ENCODE measurements around the gene FBXL13. TPM values are rescaled to one million over a fixed set of nuclear protein-coding genes. Genes with fewer than 3 reads are reported as not detected.
"Not testable (repeated sequence)": the region's sequence is repeated elsewhere in the genome, so short reads cannot be mapped to it uniquely, and the experiment has no call there.

Gene FBXL13
- polyA plus RNA-seq, 1 donor from 2014 or later, result 0.57 TPM

DNA sequence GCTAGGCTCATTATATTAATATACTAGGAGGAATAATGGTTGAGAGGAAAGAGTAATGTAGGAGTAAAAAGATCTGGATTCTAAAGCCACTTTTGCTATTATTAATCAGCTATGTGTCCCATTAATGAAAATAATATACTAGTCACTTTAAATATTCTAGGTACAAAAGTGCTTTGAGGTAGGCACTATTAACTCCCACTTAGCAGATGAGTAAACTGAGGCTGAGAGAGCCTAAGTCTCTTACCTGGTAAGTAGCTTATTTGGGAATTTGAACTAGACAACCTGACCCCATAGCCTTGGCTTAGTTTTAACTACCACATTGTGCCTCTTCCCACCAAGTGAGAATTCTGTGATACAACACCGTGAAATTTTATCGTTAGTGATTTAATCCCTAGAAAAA, 6.3 kb upstream of the FBXL13 start:
- H3F3A ChIP-seq (ENCODE audit: insufficient read depth, low read length, poor library complexity, severe bottlenecking), result no peaks in the 10 kb centered on the region
- H3K4me2 ChIP-seq (ENCODE audit: low read length), result no peak overlapping the region
- H3K36me3 ChIP-seq (ENCODE audit: insufficient read depth, low read length), result peaks cover 6% of the 10 kb centered on the region
- no peak overlapping the region for H3K9ac ChIP-seq (ENCODE audit: low read length)
- H4K20me1 ChIP-seq (ENCODE audit: insufficient read depth), result no peaks in the 10 kb centered on the region
- no peak overlapping the region for H3K4me3 ChIP-seq (ENCODE audit: low read length)
- H3K9me3 ChIP-seq (ENCODE audit: low read length), result no peaks in the 10 kb centered on the region
- H3K27me3 ChIP-seq (ENCODE audit: insufficient read depth, low read depth, low read length), result no peaks in the 10 kb centered on the region
- no peak overlapping the region for H3K27ac ChIP-seq (ENCODE audit: low read length)
- H3K9me2 ChIP-seq (ENCODE audit: insufficient read depth, low read length), result no peaks in the 10 kb centered on the region
- TF ChIP-seq RAD21 (conservative IDR thresholded peaks at IDR 0.05), result no peak
- TF ChIP-seq TAF1 (IDR thresholded peaks at IDR 0.05; ENCODE audit: low read depth), result no peak
- TF ChIP-seq EZH2 (IDR thresholded peaks at IDR 0.05; ENCODE audit: borderline replicate concordance, insufficient read depth, low read length, poor library complexity, severe bottlenecking), result no peak
- TF ChIP-seq MXI1 (conservative IDR thresholded peaks at IDR 0.05; ENCODE audit: poor library complexity, severe bottlenecking), result no peak
- peaks cover 17% of the 10 kb centered on the region for H3K79me2 ChIP-seq (replicated peaks; ENCODE audit: insufficient read depth, low read length)
- no peak overlapping the region for H2AFZ ChIP-seq (ENCODE audit: low read depth, low read length)

DNA sequence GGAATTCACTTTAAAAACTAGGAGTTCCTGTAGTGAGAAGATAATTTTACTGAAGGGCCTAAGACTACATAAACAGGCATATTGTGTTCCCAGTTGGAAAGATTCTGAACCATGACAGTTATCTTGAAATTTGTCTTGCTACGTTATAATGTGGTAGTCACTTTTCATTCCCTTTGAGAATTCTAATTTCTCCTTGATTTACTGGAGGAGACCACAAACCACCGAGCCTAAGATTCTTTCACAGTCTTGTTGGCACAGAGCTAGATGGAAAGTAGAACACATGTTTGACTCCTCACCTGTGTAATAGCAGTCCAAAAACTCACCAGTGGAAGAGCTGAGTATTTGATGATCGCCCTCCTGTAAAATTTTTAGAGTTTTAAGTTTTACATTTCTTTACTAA, 5.2 kb upstream of the FBXL13 start:
- peaks cover 17% of the 10 kb centered on the region for H3K79me2 ChIP-seq (replicated peaks; ENCODE audit: insufficient read depth, low read length)
- H3K36me3 ChIP-seq (ENCODE audit: insufficient read depth, low read length), result peaks cover 6% of the 10 kb centered on the region
- no peaks in the 10 kb centered on the region for H3K9me3 ChIP-seq (ENCODE audit: low read length)
- no peak overlapping the region for H3K4me3 ChIP-seq (ENCODE audit: low read length)
- H2AFZ ChIP-seq (ENCODE audit: low read depth, low read length), result no peak overlapping the region
- no peak overlapping the region for H3K27ac ChIP-seq (ENCODE audit: low read length)
- H3F3A ChIP-seq (ENCODE audit: insufficient read depth, low read length, poor library complexity, severe bottlenecking), result no peaks in the 10 kb centered on the region
- H3K27me3 ChIP-seq (ENCODE audit: insufficient read depth, low read depth, low read length), result no peaks in the 10 kb centered on the region
- no peaks in the 10 kb centered on the region for H4K20me1 ChIP-seq (ENCODE audit: insufficient read depth)
- H3K4me2 ChIP-seq (ENCODE audit: low read length), result no peak overlapping the region
- H3K9me2 ChIP-seq (ENCODE audit: insufficient read depth, low read length), result no peaks in the 10 kb centered on the region
- no peak for TF ChIP-seq TAF1 (IDR thresholded peaks at IDR 0.05; ENCODE audit: low read depth)
- no peak for TF ChIP-seq MXI1 (conservative IDR thresholded peaks at IDR 0.05; ENCODE audit: poor library complexity, severe bottlenecking)
- no peak for TF ChIP-seq EZH2 (IDR thresholded peaks at IDR 0.05; ENCODE audit: borderline replicate concordance, insufficient read depth, low read length, poor library complexity, severe bottlenecking)
- no peak for TF ChIP-seq POLR2AphosphoS5 (IDR thresholded peaks at IDR 0.05)
- no peak for TF ChIP-seq SMC3 (conservative IDR thresholded peaks at IDR 0.05; ENCODE audit: poor library complexity)
- no peak overlapping the region for H3K9ac ChIP-seq (ENCODE audit: low read length)

DNA sequence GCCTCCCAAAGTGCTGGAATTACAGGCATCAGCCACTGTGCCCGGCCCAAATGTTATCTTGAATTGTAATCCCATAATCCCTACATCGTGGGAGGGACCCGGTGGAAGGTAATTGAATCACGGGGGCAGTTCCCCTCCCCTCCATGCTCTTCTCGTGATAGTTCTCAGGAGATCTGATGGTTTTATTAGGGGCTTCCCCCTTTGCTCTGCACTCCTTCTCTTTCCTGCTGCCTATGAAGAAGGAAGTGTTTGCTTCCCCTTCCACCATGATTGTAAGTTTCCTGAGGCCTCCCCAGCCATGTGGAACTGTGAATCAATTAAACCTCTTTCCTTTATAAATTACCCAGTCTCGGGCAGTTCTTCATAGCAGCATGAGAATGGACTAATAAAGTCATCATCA, 3.6 kb upstream of the FBXL13 start:
- H3K9ac ChIP-seq (ENCODE audit: low read length); H3K4me3 ChIP-seq (ENCODE audit: low read length); H3K9me3 ChIP-seq (ENCODE audit: low read length); H4K20me1 ChIP-seq (ENCODE audit: insufficient read depth); H2AFZ ChIP-seq (ENCODE audit: low read depth, low read length); H3K27me3 ChIP-seq (ENCODE audit: insufficient read depth, low read depth, low read length); H3K9me2 ChIP-seq (ENCODE audit: insufficient read depth, low read length); H3K4me2 ChIP-seq (ENCODE audit: low read length); H3K36me3 ChIP-seq (ENCODE audit: insufficient read depth, low read length); H3F3A ChIP-seq (ENCODE audit: insufficient read depth, low read length, poor library complexity, severe bottlenecking); H3K27ac ChIP-seq (ENCODE audit: low read length): not testable (repeated sequence)
- H3K79me2 ChIP-seq (replicated peaks; ENCODE audit: insufficient read depth, low read length), result peaks cover 17% of the 10 kb centered on the region

DNA sequence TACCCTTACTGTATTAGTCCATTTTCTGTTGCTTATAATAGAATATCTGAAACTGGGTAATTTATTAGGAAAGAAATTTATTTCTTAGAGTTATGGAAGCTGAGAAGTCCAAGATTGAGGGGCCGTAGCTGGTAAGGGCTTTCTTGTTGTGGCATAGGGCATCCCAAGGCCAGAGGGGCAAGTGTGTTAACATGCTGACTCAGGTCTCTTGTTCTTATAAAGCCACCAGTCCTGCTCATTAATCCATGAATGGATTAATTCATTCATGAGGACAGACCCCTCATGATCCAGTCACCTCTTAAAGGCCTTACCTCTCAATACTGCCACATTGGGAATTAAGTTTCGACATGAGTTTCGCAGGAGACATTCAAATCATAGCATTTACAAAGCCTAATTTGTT, 2.7 kb upstream of the FBXL13 start:
- Histone ChIP-seq H3K9ac (ENCODE audit: low read length) (no peak overlapping the region), H3K27me3 (ENCODE audit: insufficient read depth, low read depth, low read length) (no peaks in the 10 kb centered on the region), H4K20me1 (ENCODE audit: insufficient read depth) (no peaks in the 10 kb centered on the region), H3K36me3 (ENCODE audit: insufficient read depth, low read length) (no peaks in the 10 kb centered on the region), H3K4me3 (ENCODE audit: low read length) (no peak overlapping the region), H3K4me2 (ENCODE audit: low read length) (no peak overlapping the region), H3F3A (ENCODE audit: insufficient read depth, low read length, poor library complexity, severe bottlenecking) (no peaks in the 10 kb centered on the region), H3K27ac (ENCODE audit: low read length) (no peak overlapping the region), H3K79me2 (replicated peaks; ENCODE audit: insufficient read depth, low read length) (peaks cover 17% of the 10 kb centered on the region), H3K9me3 (ENCODE audit: low read length) (no peaks in the 10 kb centered on the region), H3K9me2 (ENCODE audit: insufficient read depth, low read length) (no peaks in the 10 kb centered on the region), H2AFZ (ENCODE audit: low read depth, low read length) (no peak overlapping the region)
- TF ChIP-seq, protein P1, sequence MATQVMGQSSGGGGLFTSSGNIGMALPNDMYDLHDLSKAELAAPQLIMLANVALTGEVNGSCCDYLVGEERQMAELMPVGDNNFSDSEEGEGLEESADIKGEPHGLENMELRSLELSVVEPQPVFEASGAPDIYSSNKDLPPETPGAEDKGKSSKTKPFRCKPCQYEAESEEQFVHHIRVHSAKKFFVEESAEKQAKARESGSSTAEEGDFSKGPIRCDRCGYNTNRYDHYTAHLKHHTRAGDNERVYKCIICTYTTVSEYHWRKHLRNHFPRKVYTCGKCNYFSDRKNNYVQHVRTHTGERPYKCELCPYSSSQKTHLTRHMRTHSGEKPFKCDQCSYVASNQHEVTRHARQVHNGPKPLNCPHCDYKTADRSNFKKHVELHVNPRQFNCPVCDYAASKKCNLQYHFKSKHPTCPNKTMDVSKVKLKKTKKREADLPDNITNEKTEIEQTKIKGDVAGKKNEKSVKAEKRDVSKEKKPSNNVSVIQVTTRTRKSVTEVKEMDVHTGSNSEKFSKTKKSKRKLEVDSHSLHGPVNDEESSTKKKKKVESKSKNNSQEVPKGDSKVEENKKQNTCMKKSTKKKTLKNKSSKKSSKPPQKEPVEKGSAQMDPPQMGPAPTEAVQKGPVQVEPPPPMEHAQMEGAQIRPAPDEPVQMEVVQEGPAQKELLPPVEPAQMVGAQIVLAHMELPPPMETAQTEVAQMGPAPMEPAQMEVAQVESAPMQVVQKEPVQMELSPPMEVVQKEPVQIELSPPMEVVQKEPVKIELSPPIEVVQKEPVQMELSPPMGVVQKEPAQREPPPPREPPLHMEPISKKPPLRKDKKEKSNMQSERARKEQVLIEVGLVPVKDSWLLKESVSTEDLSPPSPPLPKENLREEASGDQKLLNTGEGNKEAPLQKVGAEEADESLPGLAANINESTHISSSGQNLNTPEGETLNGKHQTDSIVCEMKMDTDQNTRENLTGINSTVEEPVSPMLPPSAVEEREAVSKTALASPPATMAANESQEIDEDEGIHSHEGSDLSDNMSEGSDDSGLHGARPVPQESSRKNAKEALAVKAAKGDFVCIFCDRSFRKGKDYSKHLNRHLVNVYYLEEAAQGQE (IDR thresholded peaks at IDR 0.05; ENCODE audit: borderline replicate concordance), result no peak
- TF ChIP-seq TAF1 (IDR thresholded peaks at IDR 0.05; ENCODE audit: low read depth) (no peak), MXI1 (conservative IDR thresholded peaks at IDR 0.05; ENCODE audit: poor library complexity, severe bottlenecking) (no peak), EP300 (conservative IDR thresholded peaks at IDR 0.05; ENCODE audit: poor library complexity, severe bottlenecking) (no peak), SMC3 (conservative IDR thresholded peaks at IDR 0.05; ENCODE audit: poor library complexity) (no peak), EZH2 (IDR thresholded peaks at IDR 0.05; ENCODE audit: borderline replicate concordance, insufficient read depth, low read length, poor library complexity, severe bottlenecking) (no peak), RAD21 (conservative IDR thresholded peaks at IDR 0.05) (no peak), POLR2AphosphoS5 (IDR thresholded peaks at IDR 0.05) (no peak)

All from neural cell (in vitro differentiated cells).